ENCODE results near the gene TAC4.

Gene TAC4

DNA sequence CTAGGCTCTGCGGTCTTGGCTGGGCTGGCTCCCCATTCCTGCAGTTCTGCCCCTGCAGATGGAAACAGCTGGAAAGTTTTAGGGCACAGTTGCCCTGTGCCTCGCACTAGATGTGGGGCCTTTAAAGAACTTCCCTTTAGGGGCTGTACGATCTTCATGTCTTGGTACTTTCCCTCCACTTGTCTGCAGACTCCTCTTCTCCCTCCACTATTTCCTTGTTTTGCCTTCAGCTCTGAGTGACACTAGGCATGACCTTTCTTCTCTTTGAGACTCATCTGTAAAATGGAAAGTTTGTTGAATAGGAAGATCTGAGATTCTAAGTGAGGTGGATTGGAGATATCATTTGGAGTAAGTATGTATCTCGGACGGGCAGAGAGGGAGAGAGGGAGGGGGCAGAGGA, 6.3 kb upstream of the TAC4 start:
- DNase-seq (ENCODE audit: low spot score) = no peak
- in situ Hi-C loops (cut with MboI; ENCODE audit: low pct_unique_long_range_greater_than_20kb, low sequenced_read_pairs, unreplicated experiment) = no loop called here
- TF ChIP-seq, protein P1, sequence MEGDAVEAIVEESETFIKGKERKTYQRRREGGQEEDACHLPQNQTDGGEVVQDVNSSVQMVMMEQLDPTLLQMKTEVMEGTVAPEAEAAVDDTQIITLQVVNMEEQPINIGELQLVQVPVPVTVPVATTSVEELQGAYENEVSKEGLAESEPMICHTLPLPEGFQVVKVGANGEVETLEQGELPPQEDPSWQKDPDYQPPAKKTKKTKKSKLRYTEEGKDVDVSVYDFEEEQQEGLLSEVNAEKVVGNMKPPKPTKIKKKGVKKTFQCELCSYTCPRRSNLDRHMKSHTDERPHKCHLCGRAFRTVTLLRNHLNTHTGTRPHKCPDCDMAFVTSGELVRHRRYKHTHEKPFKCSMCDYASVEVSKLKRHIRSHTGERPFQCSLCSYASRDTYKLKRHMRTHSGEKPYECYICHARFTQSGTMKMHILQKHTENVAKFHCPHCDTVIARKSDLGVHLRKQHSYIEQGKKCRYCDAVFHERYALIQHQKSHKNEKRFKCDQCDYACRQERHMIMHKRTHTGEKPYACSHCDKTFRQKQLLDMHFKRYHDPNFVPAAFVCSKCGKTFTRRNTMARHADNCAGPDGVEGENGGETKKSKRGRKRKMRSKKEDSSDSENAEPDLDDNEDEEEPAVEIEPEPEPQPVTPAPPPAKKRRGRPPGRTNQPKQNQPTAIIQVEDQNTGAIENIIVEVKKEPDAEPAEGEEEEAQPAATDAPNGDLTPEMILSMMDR (IDR thresholded peaks at IDR 0.05; ENCODE audit: extremely low read depth, insufficient read depth, missing control alignments) = no peak

- TF ChIP-seq, protein P1 (IDR thresholded peaks at IDR 0.05; ENCODE audit: extremely low read depth, insufficient read depth, missing control alignments) = no peak
- no peak for DNase-seq (ENCODE audit: low spot score)
- in situ Hi-C loops (cut with MboI; ENCODE audit: low pct_unique_long_range_greater_than_20kb, low sequenced_read_pairs, unreplicated experiment) = no loop called here
These were observed 5.7 kb upstream of the TAC4 start for GRCh38 chr17:49853470-49854015.

DNA sequence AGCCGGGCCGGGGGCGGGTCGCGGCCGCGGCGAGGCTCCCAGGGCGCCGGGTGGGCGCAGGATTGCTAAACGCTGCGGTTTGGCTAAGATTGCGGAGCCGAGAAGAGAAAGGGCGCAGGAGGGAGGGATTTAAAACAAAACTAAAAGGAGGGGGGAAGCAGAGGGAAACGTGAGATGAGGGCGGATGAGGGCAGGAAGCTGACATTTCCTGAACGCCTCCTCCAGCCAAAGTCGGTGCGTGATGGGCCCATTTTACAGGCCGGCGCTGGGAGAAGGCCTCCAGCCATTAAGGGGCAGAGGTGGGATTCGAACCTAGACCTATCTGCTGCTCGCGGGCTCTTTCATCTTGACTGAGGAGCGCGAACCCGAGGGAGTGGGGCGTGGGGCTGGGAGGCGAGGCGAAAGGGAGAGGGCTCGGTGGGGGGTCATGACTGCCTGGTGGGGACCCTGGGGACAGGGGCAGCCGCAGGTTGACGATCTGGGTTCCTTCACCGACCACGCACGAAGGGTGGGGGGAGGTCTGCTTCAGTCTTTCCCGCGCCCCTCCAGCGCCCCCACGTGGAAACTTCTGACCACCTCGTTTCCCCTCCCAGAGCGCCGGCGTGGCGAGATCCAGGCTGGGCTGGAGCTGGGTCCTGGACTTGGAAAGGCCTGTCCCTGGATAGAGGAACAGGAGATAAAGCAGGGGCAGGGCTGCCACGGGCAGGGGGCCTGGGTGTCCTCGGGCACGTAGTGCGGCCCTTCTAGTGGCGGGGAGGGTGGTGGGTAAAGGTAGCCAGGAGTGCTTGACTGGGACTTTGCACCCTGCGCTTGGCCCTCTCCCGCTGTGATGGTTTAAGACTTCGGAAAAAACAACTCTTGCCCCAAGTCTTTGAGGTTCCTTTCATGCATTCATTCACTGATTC, 3.8 kb upstream of the TAC4 start:
- peak; percentile 61 for DNase-seq (ENCODE audit: low spot score)
- TF ChIP-seq, protein P1 (IDR thresholded peaks at IDR 0.05; ENCODE audit: extremely low read depth, insufficient read depth, missing control alignments) = peak; percentile 78
- in situ Hi-C loops (cut with MboI; ENCODE audit: low pct_unique_long_range_greater_than_20kb, low sequenced_read_pairs, unreplicated experiment) = no loop called here

- no peak for DNase-seq (ENCODE audit: low spot score)
- in situ Hi-C loops (cut with MboI; ENCODE audit: low pct_unique_long_range_greater_than_20kb, low sequenced_read_pairs, unreplicated experiment) = no loop called here
- TF ChIP-seq, protein P1 (IDR thresholded peaks at IDR 0.05; ENCODE audit: extremely low read depth, insufficient read depth, missing control alignments) = no peak
These were observed 3.0 kb upstream of the TAC4 start for GRCh38 chr17:49850772-49851386.

- no peak for DNase-seq (ENCODE audit: low spot score)
- TF ChIP-seq, protein P1 (IDR thresholded peaks at IDR 0.05; ENCODE audit: extremely low read depth, insufficient read depth, missing control alignments) = no peak
- in situ Hi-C loops (cut with MboI; ENCODE audit: low pct_unique_long_range_greater_than_20kb, low sequenced_read_pairs, unreplicated experiment) = no loop called here
These were observed 2.3 kb upstream of the TAC4 start for GRCh38 chr17:49850218-49850610.

- in situ Hi-C loops (cut with MboI; ENCODE audit: low pct_unique_long_range_greater_than_20kb, low sequenced_read_pairs, unreplicated experiment) = loop anchor here (25.0 kb wide), 1 partner anchor 286 kb away; no protein-coding TSS in a partner anchor
- no peak for DNase-seq (ENCODE audit: low spot score)
These were observed 870 bp upstream of the TAC4 start for GRCh38 chr17:49848739-49849138.

More at GRCh38 chr17:49848739-49849138, 870 bp upstream of the TAC4 start:
- TF ChIP-seq, protein P1 (IDR thresholded peaks at IDR 0.05; ENCODE audit: extremely low read depth, insufficient read depth, missing control alignments) = no peak
